Measurements from ENCODE around the gene MCM3AP.

DNA sequence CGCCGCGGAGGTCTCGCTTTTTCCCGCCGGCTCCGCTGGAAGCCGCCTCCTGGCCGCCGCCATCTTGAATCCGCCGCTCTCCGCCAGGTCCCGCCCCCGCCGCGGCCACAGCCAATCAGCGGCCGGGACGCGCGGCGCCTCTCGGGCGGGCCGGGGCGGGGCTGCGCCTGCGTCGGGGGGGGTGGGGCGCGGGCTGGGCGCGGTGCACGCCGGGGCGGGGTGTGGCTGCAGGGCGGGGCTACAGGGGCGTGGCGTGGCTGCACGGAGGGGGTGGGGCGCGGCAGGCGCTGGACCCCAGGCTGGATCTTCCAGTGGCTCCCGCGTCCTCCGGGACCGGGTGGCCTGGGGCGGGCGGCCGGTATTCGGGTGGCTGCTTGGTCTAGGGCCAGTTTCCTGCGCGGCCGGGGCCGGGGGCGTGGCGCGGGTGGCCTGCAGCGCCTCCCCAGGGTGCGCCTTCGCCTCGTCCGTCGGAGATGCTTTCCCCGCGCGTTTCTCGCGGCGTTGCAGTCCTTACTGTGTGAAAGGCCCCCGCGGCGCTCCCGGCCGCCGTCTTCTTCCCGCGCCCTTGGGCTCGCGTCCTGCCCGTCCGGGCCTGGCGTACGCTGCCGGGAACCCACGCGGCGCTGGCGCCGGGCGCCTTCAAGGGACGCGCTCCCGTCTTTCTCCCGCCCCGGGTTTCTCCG lies 39.1 kb upstream of the MCM3AP start:
- no peak for TF ChIP-seq EZH2phosphoT487 (IDR thresholded peaks at IDR 0.05; ENCODE audit: insufficient read depth, low read depth)
- no peak for TF ChIP-seq EZH2 (IDR thresholded peaks at IDR 0.05; ENCODE audit: insufficient read depth, poor library complexity, severe bottlenecking)
